Measurements from ENCODE around the gene SLIT3.

GRCh38 chr5:168773226-168773625 is 527.7 kb downstream of the SLIT3 start:
- TF ChIP-seq, protein P1, sequence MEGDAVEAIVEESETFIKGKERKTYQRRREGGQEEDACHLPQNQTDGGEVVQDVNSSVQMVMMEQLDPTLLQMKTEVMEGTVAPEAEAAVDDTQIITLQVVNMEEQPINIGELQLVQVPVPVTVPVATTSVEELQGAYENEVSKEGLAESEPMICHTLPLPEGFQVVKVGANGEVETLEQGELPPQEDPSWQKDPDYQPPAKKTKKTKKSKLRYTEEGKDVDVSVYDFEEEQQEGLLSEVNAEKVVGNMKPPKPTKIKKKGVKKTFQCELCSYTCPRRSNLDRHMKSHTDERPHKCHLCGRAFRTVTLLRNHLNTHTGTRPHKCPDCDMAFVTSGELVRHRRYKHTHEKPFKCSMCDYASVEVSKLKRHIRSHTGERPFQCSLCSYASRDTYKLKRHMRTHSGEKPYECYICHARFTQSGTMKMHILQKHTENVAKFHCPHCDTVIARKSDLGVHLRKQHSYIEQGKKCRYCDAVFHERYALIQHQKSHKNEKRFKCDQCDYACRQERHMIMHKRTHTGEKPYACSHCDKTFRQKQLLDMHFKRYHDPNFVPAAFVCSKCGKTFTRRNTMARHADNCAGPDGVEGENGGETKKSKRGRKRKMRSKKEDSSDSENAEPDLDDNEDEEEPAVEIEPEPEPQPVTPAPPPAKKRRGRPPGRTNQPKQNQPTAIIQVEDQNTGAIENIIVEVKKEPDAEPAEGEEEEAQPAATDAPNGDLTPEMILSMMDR (IDR thresholded peaks at IDR 0.05; ENCODE audit: extremely low read depth in 1 of 2, insufficient read depth in 1 of 2, low read depth in 1 of 2, low read length in 2 of 2): no peak
- no peak for TF ChIP-seq POLR2AphosphoS5 (IDR thresholded peaks at IDR 0.05; ENCODE audit: insufficient read depth, low read depth, low read length)
- no peak for TF ChIP-seq POLR2A (IDR thresholded peaks at IDR 0.05; ENCODE audit: low read depth, low read length)
- TF ChIP-seq MAX (IDR thresholded peaks at IDR 0.05; ENCODE audit: insufficient read depth, insufficient read length): no peak
